GM23338 (cell line): Measurements from ENCODE around the gene C3AR1. TPM values are rescaled to one million over a fixed set of nuclear protein-coding genes. Genes with fewer than 3 reads are reported as not detected.

Experiments
- ATAC-seq: fragments of 200-7000 bp; cut with Tn5 transposase; 3 replicates; pipeline ENCODE4 v1.9.1; 2020
- DNase-seq: peaks from one replicate; pipeline ENCODE4 v3.0.0-alpha.2; 2015; ENCODE audit warnings: low spot score
- H2AFZ ChIP-seq: fragments of 200-600 bp; sonication (generic); 2 replicates; pipeline ENCODE4 v1.8.0; 2016; ENCODE audit warnings: antibody characterized with exemption, mild to moderate bottlenecking, moderate library complexity
- H3F3A ChIP-seq: fragments of 200-600 bp; sonication (generic); replicated peaks from 2 replicates; pipeline ENCODE4 v1.8.0; 2017; ENCODE audit warnings: antibody characterized with exemption, mixed run types, low read depth
- H3K27ac ChIP-seq: fragments of 200-600 bp; sonication (generic); 2 replicates; pipeline ENCODE4 v1.6.1; 2016; ENCODE audit warnings: low read depth
- H3K27me3 ChIP-seq: fragments of 200-600 bp; sonication (generic); 2 replicates; pipeline ENCODE4 v1.8.0; 2016; ENCODE audit warnings: mild to moderate bottlenecking, mixed run types, moderate library complexity; ENCODE audit not compliant: insufficient read depth
- H3K36me3 ChIP-seq: fragments of 200-600 bp; sonication (generic); 2 replicates; pipeline ENCODE4 v1.8.0; 2016; ENCODE audit warnings: mild to moderate bottlenecking; ENCODE audit not compliant: insufficient read depth
- H3K4me1 ChIP-seq: fragments of 200-600 bp; sonication (generic); 2 replicates; pipeline ENCODE4 v1.8.0; 2016; ENCODE audit warnings: mild to moderate bottlenecking, moderate library complexity; ENCODE audit not compliant: insufficient read depth
- H3K4me2 ChIP-seq: fragments of 200-600 bp; sonication (generic); 2 replicates; pipeline ENCODE4 v1.7.1; 2017; ENCODE audit warnings: mixed run types
- H3K4me3 ChIP-seq: fragments of 200-600 bp; sonication (generic); 2 replicates; pipeline ENCODE4 v1.6.1; 2016; ENCODE audit warnings: mixed run types
- H3K79me2 ChIP-seq: fragments of 200-600 bp; sonication (generic); replicated peaks from 2 replicates; pipeline ENCODE4 v1.8.0; 2017; ENCODE audit warnings: mild to moderate bottlenecking; ENCODE audit not compliant: insufficient read depth
- H3K9me2 ChIP-seq: fragments of 200-600 bp; sonication (generic); 2 replicates; pipeline ENCODE4 v1.8.0; 2017; ENCODE audit not compliant: insufficient read depth
- H4K20me1 ChIP-seq: fragments of 200-600 bp; sonication (generic); replicated peaks from 2 replicates; pipeline ENCODE4 v1.8.0; 2017; ENCODE audit warnings: mild to moderate bottlenecking; ENCODE audit not compliant: insufficient read depth
- H3K27ac Mint-ChIP-seq: 2 replicates; pipeline ENCODE4 v1.8.0; 2020; ENCODE audit warnings: inconsistent platforms, mild to moderate bottlenecking, moderate library complexity, mixed read lengths
- H3K27me3 Mint-ChIP-seq: 3 replicates; pipeline ENCODE4 v1.8.0; 2022; ENCODE audit warnings: low read depth, mild to moderate bottlenecking, moderate library complexity, mixed read lengths, inconsistent platforms; ENCODE audit not compliant: insufficient read depth, poor library complexity
- H3K36me3 Mint-ChIP-seq: 3 replicates; pipeline ENCODE4 v1.8.0; 2021; ENCODE audit warnings: low read depth, mild to moderate bottlenecking, inconsistent platforms, moderate library complexity, mixed read lengths
- H3K4me1 Mint-ChIP-seq: 3 replicates; pipeline ENCODE4 v1.8.0; 2020; ENCODE audit warnings: mild to moderate bottlenecking, inconsistent platforms, mixed read lengths
- H3K4me3 Mint-ChIP-seq: 3 replicates; pipeline ENCODE4 v1.8.0; 2021; ENCODE audit warnings: moderate library complexity, mild to moderate bottlenecking, inconsistent platforms, mixed read lengths
- H3K9me3 Mint-ChIP-seq: 3 replicates; pipeline ENCODE4 v1.8.0; 2020; ENCODE audit warnings: moderate library complexity, mild to moderate bottlenecking, inconsistent platforms, mixed read lengths
- CREB1 ChIP-seq: fragments of 250-450 bp; sonication (Bioruptor Pico); IDR thresholded peaks from 2 replicates; pipeline ENCODE4 v1.5.0; 2020; ENCODE audit warnings: low read depth, mild to moderate bottlenecking, moderate library complexity
- EZH2 ChIP-seq: fragments of 200-600 bp; sonication (generic); IDR thresholded peaks from one replicate; pipeline ENCODE4 v1.8.0; 2017; ENCODE audit warnings: antibody characterized with exemption, mild to moderate bottlenecking, low read depth; ENCODE audit not compliant: unreplicated experiment
- JUNB ChIP-seq: IDR thresholded peaks from one replicate; pipeline ENCODE4 v1.6.1; 2016; ENCODE audit warnings: antibody characterized with exemption; ENCODE audit not compliant: unreplicated experiment
- NANOG ChIP-seq: IDR thresholded peaks from 2 replicates; pipeline ENCODE4 v1.6.1; 2016; ENCODE audit warnings: antibody characterized with exemption, borderline replicate concordance
- POLR2AphosphoS5 ChIP-seq: IDR thresholded peaks from 2 replicates; pipeline ENCODE4 v1.6.1; 2016; ENCODE audit warnings: antibody characterized with exemption, low read depth
- STAT1 ChIP-seq: IDR thresholded peaks from one replicate; pipeline ENCODE4 v1.6.1; 2016; ENCODE audit warnings: antibody characterized with exemption; ENCODE audit not compliant: unreplicated experiment
- ZNF114 ChIP-seq: fragments of 250-450 bp; sonication (Bioruptor Pico); IDR thresholded peaks from 2 replicates; pipeline ENCODE4 v1.5.0; 2020; ENCODE audit warnings: mild to moderate bottlenecking, moderate library complexity
- ZNF331 ChIP-seq: fragments of 250-450 bp; sonication (Bioruptor Pico); IDR thresholded peaks from 2 replicates; pipeline ENCODE4 v1.5.0; 2020; ENCODE audit warnings: low read depth, mild to moderate bottlenecking, moderate library complexity
- polyA plus RNA-seq: library from polyadenylated mRNA; unstranded; fragments of >200 nt; fragmentation: Nextera tagmentation; extraction: Ambion mirVana; gene quantifications from 2 replicates; pipeline ENCODE4 v1.2.1, GENCODE V29; 2016
- total RNA-seq: library from RNA; depleted of rRNA; stranded (reverse); fragments of >200 nt; shearing (Covaris generic); gene quantifications from 2 replicates; pipeline ENCODE4 v1.2.3, GENCODE V29; 2014
- TF ChIP-seq, protein P1 (sequence below): IDR thresholded peaks from 2 replicates; pipeline ENCODE4 v1.6.1; 2016; ENCODE audit warnings: antibody characterized with exemption
- TF ChIP-seq, protein P2 (sequence below): IDR thresholded peaks from one replicate; pipeline ENCODE4 v1.6.1; 2018; ENCODE audit warnings: antibody characterized with exemption; ENCODE audit not compliant: unreplicated experiment
- TF ChIP-seq, protein P3 (sequence below): fragments of 250-450 bp; sonication (Bioruptor Pico); IDR thresholded peaks from 2 replicates; pipeline ENCODE4 v1.5.0; 2020; ENCODE audit warnings: mild to moderate bottlenecking, moderate library complexity
- TF ChIP-seq, protein P4 (sequence below), 2 experiments: fragments of 200-600 bp in 1 of 2; sonication (generic) in 1 of 2; conservative IDR thresholded peaks; 2 replicates each; pipeline versions ENCODE4 v1.5.1 to v1.6.1; 2016 to 2017; ENCODE audit warnings: antibody characterized with exemption in 2 of 2, low read depth in 2 of 2, mild to moderate bottlenecking in 2 of 2, moderate library complexity in 1 of 2

Gene C3AR1
- total and polyA plus RNA-seq, 2 experiments from 2014 or later = not detected

DNA sequence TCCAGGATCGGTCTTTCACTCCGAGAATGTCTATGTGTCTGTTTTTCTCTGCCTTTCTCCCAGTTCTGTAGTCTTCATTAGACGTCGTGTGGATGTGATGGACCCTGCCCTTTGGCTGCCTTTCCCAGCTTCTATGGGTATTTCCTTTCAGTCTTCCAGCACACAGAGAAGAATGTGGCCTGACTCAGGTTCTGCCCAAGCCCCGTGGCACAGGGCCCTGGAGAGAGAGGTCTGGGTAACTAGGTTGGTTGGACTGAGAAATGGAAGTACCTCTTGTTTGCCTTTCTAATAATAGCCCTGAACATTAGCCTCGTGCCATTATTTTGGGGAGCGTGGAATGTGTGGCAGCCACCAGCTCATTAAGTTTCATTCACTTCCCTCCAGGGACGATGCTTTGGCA is 29.8 kb downstream of the C3AR1 start (continued):
- TF ChIP-seq, protein P1, sequence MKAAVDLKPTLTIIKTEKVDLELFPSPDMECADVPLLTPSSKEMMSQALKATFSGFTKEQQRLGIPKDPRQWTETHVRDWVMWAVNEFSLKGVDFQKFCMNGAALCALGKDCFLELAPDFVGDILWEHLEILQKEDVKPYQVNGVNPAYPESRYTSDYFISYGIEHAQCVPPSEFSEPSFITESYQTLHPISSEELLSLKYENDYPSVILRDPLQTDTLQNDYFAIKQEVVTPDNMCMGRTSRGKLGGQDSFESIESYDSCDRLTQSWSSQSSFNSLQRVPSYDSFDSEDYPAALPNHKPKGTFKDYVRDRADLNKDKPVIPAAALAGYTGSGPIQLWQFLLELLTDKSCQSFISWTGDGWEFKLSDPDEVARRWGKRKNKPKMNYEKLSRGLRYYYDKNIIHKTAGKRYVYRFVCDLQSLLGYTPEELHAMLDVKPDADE = no peak
- TF ChIP-seq CREB1 (CRISPR knock-in tag) = no peak
- TF ChIP-seq STAT1 = no peak
- no peak for TF ChIP-seq NANOG

DNA sequence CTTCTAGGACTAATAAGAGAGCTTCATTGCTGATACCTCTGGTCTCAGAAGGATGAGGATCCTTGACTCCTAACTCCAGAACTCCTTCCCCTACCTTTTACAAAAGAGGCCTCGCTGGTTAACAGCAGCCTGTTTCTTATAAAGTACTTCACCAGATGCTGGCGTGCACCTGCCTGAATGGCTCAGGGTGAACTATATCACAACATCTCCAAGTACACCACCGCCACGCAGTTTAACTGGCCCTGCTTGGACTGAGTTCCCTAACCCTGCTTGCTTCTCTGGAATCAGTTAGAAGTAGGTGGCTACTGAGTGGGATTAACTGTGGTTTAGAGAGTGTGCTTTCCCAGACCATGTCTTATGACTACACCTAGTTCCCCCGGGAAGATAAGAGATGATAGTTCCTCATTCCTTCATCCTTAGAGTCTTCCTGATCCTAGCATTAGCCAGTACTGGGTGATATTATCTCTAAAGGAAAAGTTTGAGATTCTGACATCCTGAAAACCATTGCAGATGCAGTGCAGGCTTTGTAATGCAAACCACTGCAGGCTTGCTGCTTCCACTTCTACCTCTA is 30.6 kb downstream of the C3AR1 start:
- Mint-ChIP-seq H3K9me3 (no peaks in the 10 kb centered on the region), H3K27ac (no peak overlapping the region), H3K27me3 (peaks cover 2% of the 10 kb centered on the region), H3K4me3 (no peak overlapping the region; the same call in 2 of the 3 replicates), H3K36me3 (no peaks in the 10 kb centered on the region), H3K4me1 (peaks cover 59% of the 10 kb centered on the region)
- Histone ChIP-seq H3K9me2 (no peaks in the 10 kb centered on the region), H3K4me3 (peak overlapping the region; percentile 88), H3K27me3 (no peaks in the 10 kb centered on the region), H3K4me2 (peak overlapping the region; percentile 99), H3F3A (peaks cover 17% of the 10 kb centered on the region; the same call in 1 of the 2 replicates), H2AFZ (no peak overlapping the region), H3K36me3 (0 out of 2 replicates have a peak, but pooled peaks cover 8% of the 10 kb centered on the region), H3K4me1 (peaks cover 68% of the 10 kb centered on the region), H3K27ac (no peak overlapping the region), H4K20me1 (0 out of 2 replicates have a peak, but pooled peaks cover 4% of the 10 kb centered on the region), H3K79me2 (peaks cover 18% of the 10 kb centered on the region)
- no peak for DNase-seq
- ATAC-seq = no peak
- no peak for TF ChIP-seq STAT1
- TF ChIP-seq CREB1 (CRISPR knock-in tag) = no peak
- TF ChIP-seq POLR2AphosphoS5 = no peak
- no peak for TF ChIP-seq ZNF114
- TF ChIP-seq JUNB = no peak
- no peak for TF ChIP-seq EZH2
- TF ChIP-seq NANOG = no peak
- TF ChIP-seq, protein P2, sequence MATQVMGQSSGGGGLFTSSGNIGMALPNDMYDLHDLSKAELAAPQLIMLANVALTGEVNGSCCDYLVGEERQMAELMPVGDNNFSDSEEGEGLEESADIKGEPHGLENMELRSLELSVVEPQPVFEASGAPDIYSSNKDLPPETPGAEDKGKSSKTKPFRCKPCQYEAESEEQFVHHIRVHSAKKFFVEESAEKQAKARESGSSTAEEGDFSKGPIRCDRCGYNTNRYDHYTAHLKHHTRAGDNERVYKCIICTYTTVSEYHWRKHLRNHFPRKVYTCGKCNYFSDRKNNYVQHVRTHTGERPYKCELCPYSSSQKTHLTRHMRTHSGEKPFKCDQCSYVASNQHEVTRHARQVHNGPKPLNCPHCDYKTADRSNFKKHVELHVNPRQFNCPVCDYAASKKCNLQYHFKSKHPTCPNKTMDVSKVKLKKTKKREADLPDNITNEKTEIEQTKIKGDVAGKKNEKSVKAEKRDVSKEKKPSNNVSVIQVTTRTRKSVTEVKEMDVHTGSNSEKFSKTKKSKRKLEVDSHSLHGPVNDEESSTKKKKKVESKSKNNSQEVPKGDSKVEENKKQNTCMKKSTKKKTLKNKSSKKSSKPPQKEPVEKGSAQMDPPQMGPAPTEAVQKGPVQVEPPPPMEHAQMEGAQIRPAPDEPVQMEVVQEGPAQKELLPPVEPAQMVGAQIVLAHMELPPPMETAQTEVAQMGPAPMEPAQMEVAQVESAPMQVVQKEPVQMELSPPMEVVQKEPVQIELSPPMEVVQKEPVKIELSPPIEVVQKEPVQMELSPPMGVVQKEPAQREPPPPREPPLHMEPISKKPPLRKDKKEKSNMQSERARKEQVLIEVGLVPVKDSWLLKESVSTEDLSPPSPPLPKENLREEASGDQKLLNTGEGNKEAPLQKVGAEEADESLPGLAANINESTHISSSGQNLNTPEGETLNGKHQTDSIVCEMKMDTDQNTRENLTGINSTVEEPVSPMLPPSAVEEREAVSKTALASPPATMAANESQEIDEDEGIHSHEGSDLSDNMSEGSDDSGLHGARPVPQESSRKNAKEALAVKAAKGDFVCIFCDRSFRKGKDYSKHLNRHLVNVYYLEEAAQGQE = no peak
- TF ChIP-seq, protein P3, sequence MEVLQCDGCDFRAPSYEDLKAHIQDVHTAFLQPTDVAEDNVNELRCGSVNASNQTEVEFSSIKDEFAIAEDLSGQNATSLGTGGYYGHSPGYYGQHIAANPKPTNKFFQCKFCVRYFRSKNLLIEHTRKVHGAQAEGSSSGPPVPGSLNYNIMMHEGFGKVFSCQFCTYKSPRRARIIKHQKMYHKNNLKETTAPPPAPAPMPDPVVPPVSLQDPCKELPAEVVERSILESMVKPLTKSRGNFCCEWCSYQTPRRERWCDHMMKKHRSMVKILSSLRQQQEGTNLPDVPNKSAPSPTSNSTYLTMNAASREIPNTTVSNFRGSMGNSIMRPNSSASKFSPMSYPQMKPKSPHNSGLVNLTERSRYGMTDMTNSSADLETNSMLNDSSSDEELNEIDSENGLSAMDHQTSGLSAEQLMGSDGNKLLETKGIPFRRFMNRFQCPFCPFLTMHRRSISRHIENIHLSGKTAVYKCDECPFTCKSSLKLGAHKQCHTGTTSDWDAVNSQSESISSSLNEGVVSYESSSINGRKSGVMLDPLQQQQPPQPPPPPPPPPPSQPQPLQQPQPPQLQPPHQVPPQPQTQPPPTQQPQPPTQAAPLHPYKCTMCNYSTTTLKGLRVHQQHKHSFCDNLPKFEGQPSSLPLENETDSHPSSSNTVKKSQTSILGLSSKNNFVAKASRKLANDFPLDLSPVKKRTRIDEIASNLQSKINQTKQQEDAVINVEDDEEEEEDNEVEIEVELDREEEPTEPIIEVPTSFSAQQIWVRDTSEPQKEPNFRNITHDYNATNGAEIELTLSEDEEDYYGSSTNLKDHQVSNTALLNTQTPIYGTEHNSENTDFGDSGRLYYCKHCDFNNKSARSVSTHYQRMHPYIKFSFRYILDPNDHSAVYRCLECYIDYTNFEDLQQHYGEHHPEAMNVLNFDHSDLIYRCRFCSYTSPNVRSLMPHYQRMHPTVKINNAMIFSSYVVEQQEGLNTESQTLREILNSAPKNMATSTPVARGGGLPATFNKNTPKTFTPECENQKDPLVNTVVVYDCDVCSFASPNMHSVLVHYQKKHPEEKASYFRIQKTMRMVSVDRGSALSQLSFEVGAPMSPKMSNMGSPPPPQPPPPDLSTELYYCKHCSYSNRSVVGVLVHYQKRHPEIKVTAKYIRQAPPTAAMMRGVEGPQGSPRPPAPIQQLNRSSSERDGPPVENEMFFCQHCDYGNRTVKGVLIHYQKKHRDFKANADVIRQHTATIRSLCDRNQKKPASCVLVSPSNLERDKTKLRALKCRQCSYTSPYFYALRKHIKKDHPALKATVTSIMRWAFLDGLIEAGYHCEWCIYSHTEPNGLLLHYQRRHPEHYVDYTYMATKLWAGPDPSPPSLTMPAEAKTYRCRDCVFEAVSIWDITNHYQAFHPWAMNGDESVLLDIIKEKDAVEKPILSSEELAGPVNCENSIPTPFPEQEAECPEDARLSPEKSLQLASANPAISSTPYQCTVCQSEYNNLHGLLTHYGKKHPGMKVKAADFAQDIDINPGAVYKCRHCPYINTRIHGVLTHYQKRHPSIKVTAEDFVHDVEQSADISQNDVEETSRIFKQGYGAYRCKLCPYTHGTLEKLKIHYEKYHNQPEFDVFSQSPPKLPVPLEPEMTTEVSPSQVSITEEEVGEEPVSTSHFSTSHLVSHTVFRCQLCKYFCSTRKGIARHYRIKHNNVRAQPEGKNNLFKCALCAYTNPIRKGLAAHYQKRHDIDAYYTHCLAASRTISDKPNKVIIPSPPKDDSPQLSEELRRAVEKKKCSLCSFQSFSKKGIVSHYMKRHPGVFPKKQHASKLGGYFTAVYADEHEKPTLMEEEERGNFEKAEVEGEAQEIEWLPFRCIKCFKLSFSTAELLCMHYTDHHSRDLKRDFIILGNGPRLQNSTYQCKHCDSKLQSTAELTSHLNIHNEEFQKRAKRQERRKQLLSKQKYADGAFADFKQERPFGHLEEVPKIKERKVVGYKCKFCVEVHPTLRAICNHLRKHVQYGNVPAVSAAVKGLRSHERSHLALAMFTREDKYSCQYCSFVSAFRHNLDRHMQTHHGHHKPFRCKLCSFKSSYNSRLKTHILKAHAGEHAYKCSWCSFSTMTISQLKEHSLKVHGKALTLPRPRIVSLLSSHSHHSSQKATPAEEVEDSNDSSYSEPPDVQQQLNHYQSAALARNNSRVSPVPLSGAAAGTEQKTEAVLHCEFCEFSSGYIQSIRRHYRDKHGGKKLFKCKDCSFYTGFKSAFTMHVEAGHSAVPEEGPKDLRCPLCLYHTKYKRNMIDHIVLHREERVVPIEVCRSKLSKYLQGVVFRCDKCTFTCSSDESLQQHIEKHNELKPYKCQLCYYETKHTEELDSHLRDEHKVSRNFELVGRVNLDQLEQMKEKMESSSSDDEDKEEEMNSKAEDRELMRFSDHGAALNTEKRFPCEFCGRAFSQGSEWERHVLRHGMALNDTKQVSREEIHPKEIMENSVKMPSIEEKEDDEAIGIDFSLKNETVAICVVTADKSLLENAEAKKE = no peak
- TF ChIP-seq, protein P4, sequence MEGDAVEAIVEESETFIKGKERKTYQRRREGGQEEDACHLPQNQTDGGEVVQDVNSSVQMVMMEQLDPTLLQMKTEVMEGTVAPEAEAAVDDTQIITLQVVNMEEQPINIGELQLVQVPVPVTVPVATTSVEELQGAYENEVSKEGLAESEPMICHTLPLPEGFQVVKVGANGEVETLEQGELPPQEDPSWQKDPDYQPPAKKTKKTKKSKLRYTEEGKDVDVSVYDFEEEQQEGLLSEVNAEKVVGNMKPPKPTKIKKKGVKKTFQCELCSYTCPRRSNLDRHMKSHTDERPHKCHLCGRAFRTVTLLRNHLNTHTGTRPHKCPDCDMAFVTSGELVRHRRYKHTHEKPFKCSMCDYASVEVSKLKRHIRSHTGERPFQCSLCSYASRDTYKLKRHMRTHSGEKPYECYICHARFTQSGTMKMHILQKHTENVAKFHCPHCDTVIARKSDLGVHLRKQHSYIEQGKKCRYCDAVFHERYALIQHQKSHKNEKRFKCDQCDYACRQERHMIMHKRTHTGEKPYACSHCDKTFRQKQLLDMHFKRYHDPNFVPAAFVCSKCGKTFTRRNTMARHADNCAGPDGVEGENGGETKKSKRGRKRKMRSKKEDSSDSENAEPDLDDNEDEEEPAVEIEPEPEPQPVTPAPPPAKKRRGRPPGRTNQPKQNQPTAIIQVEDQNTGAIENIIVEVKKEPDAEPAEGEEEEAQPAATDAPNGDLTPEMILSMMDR (conservative IDR thresholded peaks at IDR 0.05; ENCODE audit: low read depth in 2 of 2) = no peak
- TF ChIP-seq ZNF331 (CRISPR knock-in tag) = no peak
